Hepatocyte (in vitro differentiated cells): ENCODE results near the gene GLP1R. TPM values are rescaled to one million over a fixed set of nuclear protein-coding genes. Genes with fewer than 3 reads are reported as not detected.
A peak's percentile ranks its signal among the peaks of the same experiment; 100 is the strongest.

Experiments used
- DNase-seq: peaks from one replicate; pipeline ENCODE4 v3.0.0-alpha.2; 2016; ENCODE audit warnings: low spot score
- H2AFZ ChIP-seq: fragments of 200-600 bp; sonication (generic); 2 replicates; pipeline ENCODE4 v1.6.0; 2016; ENCODE audit warnings: antibody characterized with exemption, mild to moderate bottlenecking
- H3K27ac ChIP-seq: fragments of 200-600 bp; sonication (generic); 2 replicates; pipeline ENCODE4 v1.5.1; 2016; ENCODE audit warnings: mild to moderate bottlenecking
- H3K27me3 ChIP-seq: fragments of 200-600 bp; sonication (generic); 2 replicates; pipeline ENCODE4 v1.6.1; 2016
- H3K36me3 ChIP-seq: fragments of 200-600 bp; sonication (generic); replicated peaks from 2 replicates; pipeline ENCODE4 v1.5.1; 2016; ENCODE audit warnings: low read depth; ENCODE audit not compliant: insufficient read depth
- H3K4me1 ChIP-seq: fragments of 200-600 bp; sonication (generic); 2 replicates; pipeline ENCODE4 v1.5.1; 2016; ENCODE audit warnings: mild to moderate bottlenecking, moderate library complexity; ENCODE audit not compliant: insufficient read depth
- H3K4me2 ChIP-seq: fragments of 200-600 bp; sonication (generic); 2 replicates; pipeline ENCODE4 v1.6.0; 2016
- H3K4me3 ChIP-seq: fragments of 200-600 bp; sonication (generic); 2 replicates; pipeline ENCODE4 v1.5.1; 2016; ENCODE audit warnings: mild to moderate bottlenecking
- H3K79me2 ChIP-seq: fragments of 200-600 bp; sonication (generic); 2 replicates; pipeline ENCODE4 v1.6.0; 2017; ENCODE audit warnings: mild to moderate bottlenecking
- H3K9me2 ChIP-seq: fragments of 200-600 bp; sonication (generic); replicated peaks from 2 replicates; pipeline ENCODE4 v1.6.0; 2017; ENCODE audit warnings: mild to moderate bottlenecking; ENCODE audit not compliant: insufficient read depth
- H3K9me3 ChIP-seq: fragments of 200-600 bp; sonication (generic); 2 replicates; pipeline ENCODE4 v1.5.1; 2016; ENCODE audit warnings: low read depth, mild to moderate bottlenecking
- H4K20me1 ChIP-seq: fragments of 200-600 bp; sonication (generic); 2 replicates; pipeline ENCODE4 v1.6.0; 2016; ENCODE audit warnings: mild to moderate bottlenecking; ENCODE audit not compliant: insufficient read depth, poor library complexity, severe bottlenecking
- CTCF ChIP-seq: fragments of 200-600 bp; sonication (generic); IDR thresholded peaks from 2 replicates; pipeline ENCODE4 v1.5.1; 2016; ENCODE audit warnings: antibody characterized with exemption, mild to moderate bottlenecking; ENCODE audit not compliant: poor library complexity
- EZH2 ChIP-seq: fragments of 200-600 bp; sonication (generic); IDR thresholded peaks from 2 replicates; pipeline ENCODE4 v1.6.1; 2016; ENCODE audit warnings: antibody characterized with exemption, mild to moderate bottlenecking, borderline replicate concordance
- EZH2phosphoT487 ChIP-seq: fragments of 200-600 bp; sonication (generic); IDR thresholded peaks from one replicate; pipeline ENCODE4 v1.6.1; 2018; ENCODE audit warnings: antibody characterized with exemption, mild to moderate bottlenecking, low read depth, moderate library complexity; ENCODE audit not compliant: unreplicated experiment, severe bottlenecking
- WGBS: methylation state at CpG from one replicate; pipeline ENCODE4 v1.1.6; 2016; ENCODE audit warnings: low lambda C conversion rate; ENCODE audit errors: missing lambda C conversion rate; 5-methylcytosine and 5-hydroxymethylcytosine counted together
- polyA plus RNA-seq: library from polyadenylated mRNA; unstranded; fragments of >200 nt; fragmentation: Nextera tagmentation; extraction: Ambion mirVana; gene quantifications from 2 replicates; pipeline ENCODE4 v1.2.1, GENCODE V29; 2016
- total RNA-seq: library from RNA; depleted of rRNA; stranded (reverse); fragments of >200 nt; gene quantifications from 2 replicates; pipeline ENCODE4 v1.2.3, GENCODE V29; 2014

Gene GLP1R
- total and polyA plus RNA-seq, 2 experiments from 2014 or later, result 0.30 TPM; not detected in 1

- no peak overlapping the region for H3K27ac ChIP-seq
- H3K9me3 ChIP-seq, result no peaks in the 10 kb centered on the region
- 86% methylated on average over 7 of the region's 7 CpGs for WGBS
- no peak overlapping the region for H2AFZ ChIP-seq
- H3K4me3 ChIP-seq, result no peak overlapping the region
- TF ChIP-seq EZH2phosphoT487 (no peak), EZH2 (no peak), CTCF (no peak)
- H3K79me2 ChIP-seq, result no peaks in the 10 kb centered on the region
- DNase-seq, result no peak
- no peaks in the 10 kb centered on the region for H3K36me3 ChIP-seq
- peaks cover 8% of the 10 kb centered on the region for H3K27me3 ChIP-seq
- no peaks in the 10 kb centered on the region for H4K20me1 ChIP-seq
- no peaks in the 10 kb centered on the region for H3K4me1 ChIP-seq
- H3K9me2 ChIP-seq, result no peaks in the 10 kb centered on the region
- no peak overlapping the region for H3K4me2 ChIP-seq
Observed at GRCh38 chr6:39086294-39086693, 37.7 kb downstream of the GLP1R start.

DNA sequence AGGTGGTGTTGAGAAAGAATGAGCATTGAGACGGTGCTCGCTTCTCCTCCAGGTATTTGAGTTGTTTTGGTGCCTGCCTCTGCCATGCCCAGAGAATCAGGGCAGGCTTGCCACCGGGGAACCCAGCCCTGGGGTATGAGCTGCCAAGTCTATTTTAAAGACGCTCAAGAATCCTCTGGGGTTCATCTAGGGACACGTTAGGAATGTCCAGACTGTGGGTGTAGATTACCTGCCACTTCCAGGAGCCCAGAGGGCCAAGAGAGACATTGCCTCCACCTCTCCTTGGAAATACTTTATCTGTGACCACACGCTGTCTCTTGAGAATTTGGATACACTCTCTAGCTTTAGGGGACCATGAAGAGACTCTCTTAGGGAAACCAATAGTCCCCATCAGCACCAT lies 38.1 kb downstream of the GLP1R start:
- Histone ChIP-seq H3K27ac (no peak overlapping the region), H4K20me1 (no peaks in the 10 kb centered on the region), H3K4me1 (no peaks in the 10 kb centered on the region), H3K9me2 (no peaks in the 10 kb centered on the region), H3K4me3 (no peak overlapping the region), H2AFZ (no peak overlapping the region), H3K36me3 (no peaks in the 10 kb centered on the region), H3K27me3 (peaks cover 8% of the 10 kb centered on the region), H3K79me2 (no peaks in the 10 kb centered on the region), H3K9me3 (no peaks in the 10 kb centered on the region), H3K4me2 (no peak overlapping the region)
- DNase-seq, result no peak
- 88% methylated on average over 6 of the region's 6 CpGs for WGBS
- TF ChIP-seq EZH2, result no peak
- no peak for TF ChIP-seq EZH2phosphoT487
- TF ChIP-seq CTCF, result no peak

GRCh38 chr6:39087197-39087596 lies 38.6 kb downstream of the GLP1R start:
- H3K9me3 ChIP-seq, result no peaks in the 10 kb centered on the region
- TF ChIP-seq CTCF (no peak), EZH2phosphoT487 (no peak), EZH2 (no peak)
- peaks cover 8% of the 10 kb centered on the region for H3K27me3 ChIP-seq
- no peaks in the 10 kb centered on the region for H3K9me2 ChIP-seq
- H3K79me2 ChIP-seq, result no peaks in the 10 kb centered on the region
- H2AFZ ChIP-seq, result no peak overlapping the region
- no peak overlapping the region for H3K4me3 ChIP-seq
- no peaks in the 10 kb centered on the region for H3K36me3 ChIP-seq
- no peaks in the 10 kb centered on the region for H4K20me1 ChIP-seq
- H3K4me1 ChIP-seq, result no peaks in the 10 kb centered on the region
- no peak overlapping the region for H3K4me2 ChIP-seq
- 69% methylated on average over 7 of the region's 7 CpGs for WGBS
- DNase-seq, result no peak
- no peak overlapping the region for H3K27ac ChIP-seq

DNA sequence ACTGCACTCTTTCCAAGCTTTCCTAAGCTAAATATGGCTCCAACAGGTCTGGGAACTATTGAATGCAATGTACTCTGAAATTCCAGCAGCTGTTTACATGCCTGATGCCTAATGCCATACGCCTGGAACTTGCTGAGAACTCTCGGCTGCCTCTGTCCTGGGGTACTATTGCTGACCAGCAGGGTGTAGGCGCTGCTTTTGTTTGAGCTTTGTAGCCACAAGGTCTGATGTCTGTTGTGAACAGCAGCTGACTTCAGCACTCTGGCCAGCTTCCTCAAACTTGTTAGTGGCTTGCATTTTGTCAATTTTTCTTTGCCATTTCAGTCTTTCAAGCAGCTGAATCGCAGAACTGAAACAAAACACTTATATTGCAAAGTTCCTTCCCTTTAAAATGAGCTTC lies 39.8 kb downstream of the GLP1R start:
- Histone ChIP-seq H3K27ac (no peak overlapping the region), H3K9me2 (no peaks in the 10 kb centered on the region), H3K4me2 (no peak overlapping the region), H2AFZ (no peak overlapping the region), H3K79me2 (no peaks in the 10 kb centered on the region), H3K4me3 (no peak overlapping the region), H3K36me3 (no peaks in the 10 kb centered on the region), H3K9me3 (no peaks in the 10 kb centered on the region), H3K4me1 (no peaks in the 10 kb centered on the region), H3K27me3 (peaks cover 8% of the 10 kb centered on the region), H4K20me1 (no peaks in the 10 kb centered on the region)
- WGBS, result 5% methylated on average over 4 of the region's 4 CpGs
- DNase-seq, result peak; percentile 85
- no peak for TF ChIP-seq EZH2
- TF ChIP-seq CTCF, result peak; percentile 52
